PC-9 (cell line): Measurements from ENCODE around the gene MAL. TPM values are rescaled to one million over a fixed set of nuclear protein-coding genes. Genes with fewer than 3 reads are reported as not detected.

Experiments used
- BruUV-seq: library from RNA; stranded (reverse); fragments of 400-500 nt; replicated peaks from 2 replicates; lab custom pipeline; 2021; lab: Mats Ljungman, UMichigan
- CTCF ChIA-PET: fragments of 300-600 bp; sonication (Branson Sonifier 250); formaldehyde crosslinking; loops from one replicate; lab custom pipeline; 2022; ENCODE audit warnings: antibody characterized with exemption; lab: Charles Lee
- POLR2A ChIA-PET: fragments of 300-600 bp; sonication (Branson Sonifier 250); formaldehyde crosslinking; loops from one replicate; lab custom pipeline; 2022; ENCODE audit warnings: antibody characterized with exemption; ENCODE audit not compliant: unreplicated experiment; lab: Charles Lee
- DNase-seq, 2 experiments: peaks; one replicate each; pipeline versions ENCODE4 v3.0.0 to v3.0.0-alpha.2; 2015 to 2022; ENCODE audit warnings: mixed read lengths in 1 of 2
- H2AFZ ChIP-seq: fragments of 200-600 bp; sonication (generic); 2 replicates; pipeline ENCODE4 v1.8.1; 2017; ENCODE audit warnings: antibody characterized with exemption
- H3F3A ChIP-seq: fragments of 200-600 bp; sonication (generic); 2 replicates; pipeline ENCODE4 v1.8.1; 2017; ENCODE audit warnings: antibody characterized with exemption, mild to moderate bottlenecking, low read depth; ENCODE audit not compliant: insufficient read depth
- H3K27ac ChIP-seq: fragments of 200-600 bp; sonication (generic); 2 replicates; pipeline ENCODE4 v1.6.1; 2016; ENCODE audit warnings: mixed run types
- H3K27me3 ChIP-seq: fragments of 200-600 bp; sonication (generic); 2 replicates; pipeline ENCODE4 v1.6.1; 2016; ENCODE audit warnings: low read depth, mixed run types; ENCODE audit not compliant: insufficient read depth
- H3K36me3 ChIP-seq: fragments of 200-600 bp; sonication (generic); 2 replicates; pipeline ENCODE4 v1.6.1; 2016; ENCODE audit warnings: low read depth, mixed run types
- H3K4me1 ChIP-seq: fragments of 200-600 bp; sonication (generic); replicated peaks from 2 replicates; pipeline ENCODE4 v1.6.1; 2016; ENCODE audit warnings: mixed run types; ENCODE audit not compliant: insufficient read depth
- H3K4me2 ChIP-seq: fragments of 200-600 bp; sonication (generic); 2 replicates; pipeline ENCODE4 v1.6.1; 2017; ENCODE audit warnings: mixed run types
- H3K4me3 ChIP-seq: fragments of 200-600 bp; sonication (generic); 2 replicates; pipeline ENCODE4 v1.6.1; 2016; ENCODE audit warnings: mixed run types
- H3K79me2 ChIP-seq: fragments of 200-600 bp; sonication (generic); 2 replicates; pipeline ENCODE4 v1.6.1; 2017; ENCODE audit warnings: low read depth, mixed run types
- H3K9me2 ChIP-seq: fragments of 200-600 bp; sonication (generic); 2 replicates; pipeline ENCODE4 v1.8.1; 2017; ENCODE audit warnings: mild to moderate bottlenecking; ENCODE audit not compliant: insufficient read depth
- H3K9me3 ChIP-seq: fragments of 200-600 bp; sonication (generic); 2 replicates; pipeline ENCODE4 v1.8.1; 2016; ENCODE audit warnings: low read depth; ENCODE audit not compliant: insufficient read depth
- H4K20me1 ChIP-seq: fragments of 200-600 bp; sonication (generic); 2 replicates; pipeline ENCODE4 v1.8.1; 2017; ENCODE audit not compliant: insufficient read depth
- intact Hi-C: fragments of 100-400 bp; cut with micrococcal nuclease; formaldehyde crosslinking; loops from one replicate; pipeline ENCODE4 v1.10.0; 2022; ENCODE audit not compliant: unreplicated experiment
- total RNA-seq: library from RNA; stranded (reverse); gene quantifications from 2 replicates; pipeline ENCODE4 v1.2.3, GENCODE V29; 2021
- TF ChIP-seq, protein P1 (sequence below): fragments of 200-600 bp; sonication (generic); conservative IDR thresholded peaks from 2 replicates; pipeline ENCODE4 v1.6.1; 2017; ENCODE audit warnings: mixed run types, antibody characterized with exemption, mild to moderate bottlenecking, moderate library complexity

MAL gene
- total RNA-seq, 1 experiment from 2014 or later: 146 TPM

DNA sequence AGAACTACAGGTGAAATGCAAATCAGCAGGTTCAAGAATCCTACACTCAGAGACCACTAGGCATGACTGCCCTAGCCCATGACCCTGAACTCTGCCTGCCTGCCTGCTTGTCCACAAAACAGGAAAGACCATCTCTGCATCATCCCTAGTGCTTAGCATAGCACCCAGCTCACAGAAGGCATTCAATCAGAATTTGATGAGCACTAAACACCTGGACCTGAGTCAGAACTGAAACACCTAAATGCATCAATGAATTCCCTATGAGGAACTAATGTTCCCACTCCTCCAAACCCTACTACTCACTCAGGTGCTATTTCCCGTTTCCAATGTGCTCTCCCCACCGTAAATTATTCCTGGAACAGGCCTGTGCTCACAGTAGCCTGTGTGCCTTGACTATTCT lies 74.4 kb downstream of the MAL start:
- H3K36me3 ChIP-seq: peaks cover 44% of the 10 kb centered on the region
- no peaks in the 10 kb centered on the region for H3F3A ChIP-seq
- ChIA-PET POLR2A (interaction anchor here (0.6 kb wide), 1 partner anchor 892 kb away, joined by 3 read pairs; no protein-coding TSS in a partner anchor), CTCF (no interaction called here)
- intact Hi-C loops: no loop called here
- no peaks in the 10 kb centered on the region for H3K4me1 ChIP-seq
- H4K20me1 ChIP-seq: peaks cover 5% of the 10 kb centered on the region; the same call in 1 of the 2 replicates
- TF ChIP-seq, protein P1, sequence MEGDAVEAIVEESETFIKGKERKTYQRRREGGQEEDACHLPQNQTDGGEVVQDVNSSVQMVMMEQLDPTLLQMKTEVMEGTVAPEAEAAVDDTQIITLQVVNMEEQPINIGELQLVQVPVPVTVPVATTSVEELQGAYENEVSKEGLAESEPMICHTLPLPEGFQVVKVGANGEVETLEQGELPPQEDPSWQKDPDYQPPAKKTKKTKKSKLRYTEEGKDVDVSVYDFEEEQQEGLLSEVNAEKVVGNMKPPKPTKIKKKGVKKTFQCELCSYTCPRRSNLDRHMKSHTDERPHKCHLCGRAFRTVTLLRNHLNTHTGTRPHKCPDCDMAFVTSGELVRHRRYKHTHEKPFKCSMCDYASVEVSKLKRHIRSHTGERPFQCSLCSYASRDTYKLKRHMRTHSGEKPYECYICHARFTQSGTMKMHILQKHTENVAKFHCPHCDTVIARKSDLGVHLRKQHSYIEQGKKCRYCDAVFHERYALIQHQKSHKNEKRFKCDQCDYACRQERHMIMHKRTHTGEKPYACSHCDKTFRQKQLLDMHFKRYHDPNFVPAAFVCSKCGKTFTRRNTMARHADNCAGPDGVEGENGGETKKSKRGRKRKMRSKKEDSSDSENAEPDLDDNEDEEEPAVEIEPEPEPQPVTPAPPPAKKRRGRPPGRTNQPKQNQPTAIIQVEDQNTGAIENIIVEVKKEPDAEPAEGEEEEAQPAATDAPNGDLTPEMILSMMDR: no peak
- no peak overlapping the region for H3K4me3 ChIP-seq
- no peak overlapping the region for H3K4me2 ChIP-seq
- H2AFZ ChIP-seq: no peak overlapping the region
- H3K27ac ChIP-seq: no peak overlapping the region
- DNase-seq: no peak
- no peaks in the 10 kb centered on the region for H3K9me2 ChIP-seq
- BruUV-seq: no TSS peak
- no peaks in the 10 kb centered on the region for H3K27me3 ChIP-seq
- H3K79me2 ChIP-seq: 0 out of 2 replicates have a peak, but pooled peaks cover 2% of the 10 kb centered on the region
- 0 out of 2 replicates have a peak, but pooled peaks cover 4% of the 10 kb centered on the region for H3K9me3 ChIP-seq

Other genes with a start within 250 kb of the MAL start
- 0.15 TPM in 1 of 2 replicates, not detected in the other for gene TEKT4, start 154.3 kb upstream of the MAL start, total RNA-seq
- gene MRPS5, start 96.1 kb downstream of the MAL start, total RNA-seq: 69.0 and 69.4 TPM in 2 replicates
- gene ZNF514, start 134.1 kb downstream of the MAL start, total RNA-seq: 21.7 and 27.8 TPM in 2 replicates
- 2.9 and 4.9 TPM in 2 replicates for gene ZNF2, start 140.1 kb downstream of the MAL start, total RNA-seq
- 2.8 and 3.1 TPM in 2 replicates for gene ZNF892, start 181.8 kb downstream of the MAL start, total RNA-seq
- gene PROM2, start 248.7 kb downstream of the MAL start, total RNA-seq: 129 and 147 TPM in 2 replicates